ENCODE data around the gene EIF3L. TPM values are rescaled to one million over a fixed set of nuclear protein-coding genes. Genes with fewer than 3 reads are reported as not detected.

The EIF3L gene
- total and polyA plus RNA-seq, 10 of the 15 experiments (the other 5 are each of a cell fraction or from before 2014, with no cell fraction given): 294 to 1,037 (median 618) TPM

- ChIA-PET CTCF (no interaction called here), RAD21 (ENCODE audit: unreplicated experiment) (no interaction called here), SMC1A (ENCODE audit: uncharacterized antibody, unreplicated experiment) (no interaction called here), POLR2A (no interaction called here)
- DNase-seq (ENCODE audit: low read depth, low spot score) (no peak), ATAC-seq (no peak), FAIRE-seq (no peak)
- H3K79me2 ChIP-seq (ENCODE audit: control insufficient read depth, insufficient read depth, low read length): no peaks in the 10 kb centered on the region
- H3K4me3 ChIP-seq: no peak overlapping the region
- no peak overlapping the region for H3K27ac ChIP-seq (ENCODE audit: control insufficient read depth, insufficient read depth)
- no peaks in the 10 kb centered on the region for H3K27me3 ChIP-seq (replicated peaks in 1 of 2; ENCODE audit: control insufficient read depth in 2 of 2, insufficient read depth in 2 of 2, low read length in 1 of 2)
- no peak overlapping the region for H3K4me2 ChIP-seq (ENCODE audit: control insufficient read depth, insufficient read depth)
- H3K9ac ChIP-seq (ENCODE audit: control insufficient read depth, insufficient read depth, low read length): no peak overlapping the region
- in situ Hi-C loops (cut with MboI): no loop called here
- H4K20me1 ChIP-seq (ENCODE audit: control insufficient read depth, insufficient read depth): no peaks in the 10 kb centered on the region
- BruUV-seq (replicated peaks): no TSS peak
- no peak overlapping the region for H2AFZ ChIP-seq (ENCODE audit: control insufficient read depth, low read depth, low read length)
- intact Hi-C loops (cut with micrococcal nuclease; ENCODE audit: unreplicated experiment): no loop called here
- no peak for TF ChIP-seq ATF2 (IDR thresholded peaks at IDR 0.05; ENCODE audit: low read length)
- no peak for TF ChIP-seq POLR2AphosphoS2 (IDR thresholded peaks at IDR 0.05; ENCODE audit: low read depth, low read length)
- H3K36me3 ChIP-seq (ENCODE audit: control insufficient read depth in 2 of 2, insufficient read depth in 2 of 2, low read length in 1 of 2): peaks cover 20 to 43% of the 10 kb centered on the region in 2 experiments
- H3K9me3 ChIP-seq (replicated peaks; ENCODE audit: control insufficient read depth, insufficient read depth, low read length): no peaks in the 10 kb centered on the region
- WGBS (ENCODE audit: insufficient coverage, insufficient replicate concordance, low lambda C conversion rate, missing lambda C conversion rate): 98% methylated on average over 7 of the region's 7 CpGs
- H3K4me1 ChIP-seq (ENCODE audit: control insufficient read depth, insufficient read depth, low read length): no peaks in the 10 kb centered on the region
Observed at GRCh38 chr22:37870273-37870672, 21.1 kb downstream of the EIF3L start.

- FAIRE-seq: no peak
Observed at GRCh38 chr22:37880668-37881440, 31.6 kb downstream of the EIF3L start.

More at GRCh38 chr22:37880668-37881440, 31.6 kb downstream of the EIF3L start:
- no peaks in the 10 kb centered on the region for H3K9me3 ChIP-seq (replicated peaks; ENCODE audit: control insufficient read depth, insufficient read depth, low read length)
- ChIA-PET CTCF (interaction anchor here (2.0 kb wide), 1 partner anchor 17 kb away, joined by 10 read pairs; no protein-coding TSS in a partner anchor), SMC1A (ENCODE audit: uncharacterized antibody, unreplicated experiment) (interaction anchor here (1.2 kb wide), 1 partner anchor 16 kb away, joined by 3 read pairs; no protein-coding TSS in a partner anchor), POLR2A (no interaction called here), RAD21 (ENCODE audit: unreplicated experiment) (no interaction called here)
- no peaks in the 10 kb centered on the region for H3K27me3 ChIP-seq (replicated peaks in 1 of 2; ENCODE audit: control insufficient read depth in 2 of 2, insufficient read depth in 2 of 2, low read length in 1 of 2)
- DNase-seq (ENCODE audit: low read depth, low spot score): no peak
- ATAC-seq: no peak
- H3K4me1 ChIP-seq (ENCODE audit: control insufficient read depth, insufficient read depth, low read length): no peaks in the 10 kb centered on the region
- TF ChIP-seq NFYA (IDR thresholded peaks at IDR 0.05; ENCODE audit: borderline replicate concordance, low read depth, low read length): no peak
- no peak for TF ChIP-seq ZSCAN29 (IDR thresholded peaks at IDR 0.05)
- TF ChIP-seq RELA (IDR thresholded peaks at IDR 0.05; ENCODE audit: borderline replicate concordance, partially characterized antibody): no peak
- no peak overlapping the region for H3K4me3 ChIP-seq
- WGBS (ENCODE audit: insufficient coverage, insufficient replicate concordance, low lambda C conversion rate, missing lambda C conversion rate): 81% methylated on average over 6 of the region's 6 CpGs
- no peak overlapping the region for H2AFZ ChIP-seq (ENCODE audit: control insufficient read depth, low read depth, low read length)
- in situ Hi-C loops (cut with MboI): no loop called here
- BruUV-seq (replicated peaks): no TSS peak
- H3K79me2 ChIP-seq (ENCODE audit: control insufficient read depth, insufficient read depth, low read length): peaks cover 2% of the 10 kb centered on the region
- no peak overlapping the region for H3K27ac ChIP-seq (ENCODE audit: control insufficient read depth, insufficient read depth)
- H3K4me2 ChIP-seq (ENCODE audit: control insufficient read depth, insufficient read depth): no peak overlapping the region
- peaks cover 7 to 24% of the 10 kb centered on the region in 2 experiments for H3K36me3 ChIP-seq (ENCODE audit: control insufficient read depth in 2 of 2, insufficient read depth in 2 of 2, low read length in 1 of 2)
- no peak overlapping the region for H3K9ac ChIP-seq (ENCODE audit: control insufficient read depth, insufficient read depth, low read length)
- no peaks in the 10 kb centered on the region; the same call in 1 of the 2 replicates for H4K20me1 ChIP-seq (ENCODE audit: control insufficient read depth, insufficient read depth)
- intact Hi-C loops (cut with micrococcal nuclease; ENCODE audit: unreplicated experiment): no loop called here
